Kidney (tissue), 14 donors: ENCODE results near the gene IFI27L1. TPM values are rescaled to one million over a fixed set of nuclear protein-coding genes. Genes with fewer than 3 reads are reported as not detected.

Experiments
- DNase-seq, 5 donors: peaks; one replicate each; pipeline ENCODE4 v3.0.0-alpha.2; 2013 to 2020
- FAIRE-seq: peaks from 2 replicates; lab custom pipeline; 2012; peaks lifted over from hg19 to GRCh38; lab: Jason Lieb, UNC
- H3K27ac ChIP-seq, 2 donors: one replicate each; pipeline ENCODE4 v1.7.0; 2013; ENCODE audit warnings: low read depth in 2 of 2, low read length in 2 of 2, inconsistent platforms in 1 of 2
- H3K27me3 ChIP-seq: one replicate; pipeline ENCODE4 v1.7.1; 2013; ENCODE audit warnings: low read length, inconsistent platforms; ENCODE audit not compliant: control insufficient read depth, insufficient read depth
- H3K36me3 ChIP-seq, 3 donors: one replicate each; pipeline versions ENCODE4 v1.7.0 to v1.7.1; 2013; ENCODE audit warnings: low read length in 3 of 3, control low read depth in 1 of 3, inconsistent platforms in 1 of 3; ENCODE audit not compliant: insufficient read depth in 3 of 3, control insufficient read depth in 2 of 3
- H3K4me1 ChIP-seq, 3 donors: one replicate each; pipeline versions ENCODE4 v1.7.0 to v1.7.1; 2013; ENCODE audit warnings: low read length in 3 of 3, inconsistent platforms in 1 of 3, low read depth in 1 of 3; ENCODE audit not compliant: control insufficient read depth in 2 of 3, insufficient read depth in 2 of 3
- H3K4me3 ChIP-seq, 3 donors: one replicate each; pipeline versions ENCODE4 v1.7.0 to v1.8.1; 2013; ENCODE audit warnings: low read length in 3 of 3, control low read depth in 1 of 3, inconsistent platforms in 1 of 3
- H3K9ac ChIP-seq, 3 donors: one replicate each; pipeline versions ENCODE4 v1.7.0 to v1.7.1; 2013; ENCODE audit warnings: low read length in 3 of 3, control low read depth in 1 of 3, inconsistent platforms in 1 of 3
- H3K9me3 ChIP-seq, 3 donors: one replicate each; pipeline versions ENCODE4 v1.7.0 to v1.7.1; 2013; ENCODE audit warnings: low read length in 3 of 3, control low read depth in 1 of 3, inconsistent platforms in 1 of 3; ENCODE audit not compliant: control insufficient read depth in 2 of 3, insufficient read depth in 1 of 3
- CTCF ChIP-seq: IDR thresholded peaks from 3 replicates; pipeline ENCODE4 v1.5.1; 2012; ENCODE audit warnings: mild to moderate bottlenecking, moderate library complexity, borderline replicate concordance; ENCODE audit not compliant: insufficient read depth; ENCODE audit errors: extremely low read depth
- intact Hi-C: fragments of 100-400 bp; cut with DNase I; formaldehyde crosslinking; loops from one replicate; pipeline ENCODE4 v1.11.1; 2022
- polyA plus RNA-seq: library from polyadenylated mRNA; stranded (reverse); fragments of 350-450 nt; fragmentation: Illumina TruSeq; extraction: RNeasy Lipid Tissue Mini Kit (QIAGEN cat#74804); gene quantifications from one replicate; pipeline ENCODE4 v1.2.3, GENCODE V29; 2014; ENCODE audit warnings: low read depth, low replicate concordance; ENCODE audit not compliant: insufficient read depth
- total RNA-seq: library from RNA; stranded (reverse); fragmentation: NEBNext Ultra II Directional; extraction: Animal tissue kit (Norgen Biotek cat#: 25700); gene quantifications from one replicate; pipeline ENCODE4 v1.2.1, GENCODE V29; 2021
- donor health status: control.
- donor health status: control.
- donor health status: control.
- donor health status: control.
- donor health status: control.
- donor health status: DM: yes; HTN: yes; CAD: no.
- donor health status: Normal renal cell carcinoma (clear cell type).

IFI27L1 gene
- total and polyA plus RNA-seq, 2 donors from 2014 or later, result 22.5 to 30.6 TPM

- Histone ChIP-seq H3K9ac (no peak overlapping the region), H3K4me1 (no peaks in the 10 kb centered on the region), H3K9me3 (no peaks in the 10 kb centered on the region), H3K27ac (no peak overlapping the region), H3K36me3 (no peaks in the 10 kb centered on the region), H3K27me3 (no peaks in the 10 kb centered on the region), H3K4me3 (no peak overlapping the region)
- DNase-seq (no peak), FAIRE-seq (no peak)
- intact Hi-C loops, result no loop called here
- no peak for TF ChIP-seq CTCF
Observed at GRCh38 chr14:94088516-94088915, 7.4 kb downstream of the IFI27L1 start.

- H3K27ac ChIP-seq, result no peak overlapping the region
- TF ChIP-seq CTCF, result no peak
- no peak for FAIRE-seq
- H3K36me3 ChIP-seq, result no peaks in the 10 kb centered on the region
- H3K4me3 ChIP-seq, result no peak overlapping the region
- no peaks in the 10 kb centered on the region for H3K9me3 ChIP-seq
- intact Hi-C loops, result no loop called here
- H3K9ac ChIP-seq, result no peak overlapping the region
- no peaks in the 10 kb centered on the region for H3K4me1 ChIP-seq
- no peaks in the 10 kb centered on the region for H3K27me3 ChIP-seq
- no peak for DNase-seq
Observed at GRCh38 chr14:94089479-94089878, 8.4 kb downstream of the IFI27L1 start.

- no peak for TF ChIP-seq CTCF
- no peak for FAIRE-seq
- H3K4me1 ChIP-seq, result no peaks in the 10 kb centered on the region
- H3K36me3 ChIP-seq, result no peaks in the 10 kb centered on the region
- no peak overlapping the region for H3K9ac ChIP-seq
- H3K27me3 ChIP-seq, result no peaks in the 10 kb centered on the region
- intact Hi-C loops, result no loop called here
- no peaks in the 10 kb centered on the region for H3K9me3 ChIP-seq
- no peak overlapping the region for H3K4me3 ChIP-seq
- no peak for DNase-seq
- no peak overlapping the region for H3K27ac ChIP-seq
Observed at GRCh38 chr14:94093418-94093817, 12.3 kb downstream of the IFI27L1 start.

- Histone ChIP-seq H3K27ac (no peak overlapping the region), H3K4me1 (no peaks in the 10 kb centered on the region), H3K36me3 (no peaks in the 10 kb centered on the region), H3K9ac (no peak overlapping the region), H3K9me3 (no peaks in the 10 kb centered on the region), H3K27me3 (no peaks in the 10 kb centered on the region), H3K4me3 (no peak overlapping the region)
- TF ChIP-seq CTCF, result no peak
- DNase-seq (no peak), FAIRE-seq (no peak)
- intact Hi-C loops, result no loop called here
Observed at GRCh38 chr14:94097091-94097490, 16.0 kb downstream of the IFI27L1 start.
